Stimulated activated effector memory CD8-positive, alpha-beta T cell treated with anti-CD3 and anti-CD28 coated beads, Interleukin-12 subunit alpha, Interleukin-12 subunit beta, amount 100 ng/mL, for 72 hours (primary cell): ENCODE data around the gene WDR62.

Experiments
- ATAC-seq: fragments of 150-1000 bp; cut with Tn5 transposase; 2 replicates; pipeline ENCODE4 v1.10.0; 2021
- DNase-seq, 2 donors: peaks; one replicate each; pipeline ENCODE4 v3.0.0; 2021 to 2022; ENCODE audit warnings: low spot score in 2 of 2
- H3K27ac Mint-ChIP-seq: one replicate; pipeline ENCODE4 v1.8.0; 2022; ENCODE audit warnings: mild to moderate bottlenecking, mixed read lengths
- H3K36me3 Mint-ChIP-seq: one replicate; pipeline ENCODE4 v1.8.0; 2022; ENCODE audit warnings: mild to moderate bottlenecking, mixed read lengths
- H3K4me1 Mint-ChIP-seq: one replicate; pipeline ENCODE4 v1.8.0; 2022; ENCODE audit warnings: mixed read lengths
- H3K4me3 Mint-ChIP-seq: one replicate; pipeline ENCODE4 v1.8.0; 2022; ENCODE audit warnings: mild to moderate bottlenecking, mixed read lengths
- H3K9me3 Mint-ChIP-seq: one replicate; pipeline ENCODE4 v1.8.0; 2022; ENCODE audit warnings: mixed read lengths

WDR62 gene

GRCh38 chr19:36054733-36055686 lies at the start of gene WDR62:
Gene WDR62 (plus strand): TSS chr19:36054897. CDS start chr19:36054972, 75 bp downstream.
- peaks cover 41% of the 10 kb centered on the region for H3K4me1 Mint-ChIP-seq
- peak within 1 kb of the TSS; percentile 93 for H3K27ac Mint-ChIP-seq
- H3K9me3 Mint-ChIP-seq = no peaks in the 10 kb centered on the region
- peak; percentile 83 for ATAC-seq
- peak within 1 kb of the TSS; percentile 91 for H3K4me3 Mint-ChIP-seq
- peak in 1 of 2 donors; percentile 92 for DNase-seq
- peaks cover 21% of the 10 kb centered on the region for H3K36me3 Mint-ChIP-seq

GRCh38 chr19:36006955-36007354 lies 47.7 kb upstream of the WDR62 start:
- DNase-seq (no peak), ATAC-seq (no peak)
- H3K4me3 Mint-ChIP-seq = no peak overlapping the region
- peaks cover 28% of the 10 kb centered on the region for H3K4me1 Mint-ChIP-seq
- H3K9me3 Mint-ChIP-seq = no peaks in the 10 kb centered on the region
- peaks cover 19% of the 10 kb centered on the region for H3K36me3 Mint-ChIP-seq
- H3K27ac Mint-ChIP-seq = no peak overlapping the region

- H3K4me3 Mint-ChIP-seq = peak within 1 kb of the TSS; percentile 47
- no peak within 1 kb of the TSS for H3K27ac Mint-ChIP-seq
- peaks cover 13% of the 10 kb centered on the region for H3K36me3 Mint-ChIP-seq
- H3K9me3 Mint-ChIP-seq = no peaks in the 10 kb centered on the region
- no peak for DNase-seq
- H3K4me1 Mint-ChIP-seq = peaks cover 37% of the 10 kb centered on the region
- no peak for ATAC-seq
Observed at GRCh38 chr19:36008336-36008978, 46.2 kb upstream of the WDR62 start, which contains the start of gene SYNE4. Gene SYNE4 (minus strand): TSS chr19:36008813. CDS start chr19:36008681, 132 bp downstream.

GRCh38 chr19:36009220-36009619 lies 45.5 kb upstream of the WDR62 start:
- H3K36me3 Mint-ChIP-seq = peaks cover 18% of the 10 kb centered on the region
- no peaks in the 10 kb centered on the region for H3K9me3 Mint-ChIP-seq
- no peak overlapping the region for H3K27ac Mint-ChIP-seq
- H3K4me1 Mint-ChIP-seq = peaks cover 42% of the 10 kb centered on the region
- ATAC-seq (peak; percentile 36), DNase-seq (peak; percentile 41 to 68)
- H3K4me3 Mint-ChIP-seq = peak overlapping the region; percentile 47

- peaks cover 45% of the 10 kb centered on the region for H3K4me1 Mint-ChIP-seq
- ATAC-seq (no peak), DNase-seq (no peak)
- H3K27ac Mint-ChIP-seq = no peak overlapping the region
- H3K4me3 Mint-ChIP-seq = peak overlapping the region; percentile 47
- H3K36me3 Mint-ChIP-seq = peaks cover 24% of the 10 kb centered on the region
- H3K9me3 Mint-ChIP-seq = no peaks in the 10 kb centered on the region
Observed at GRCh38 chr19:36009633-36010379, 44.9 kb upstream of the WDR62 start.

- ATAC-seq = no peak
- DNase-seq = no peak
- H3K4me1 Mint-ChIP-seq = peaks cover 51% of the 10 kb centered on the region
- H3K9me3 Mint-ChIP-seq = no peaks in the 10 kb centered on the region
- H3K4me3 Mint-ChIP-seq = no peak overlapping the region
- no peak overlapping the region for H3K27ac Mint-ChIP-seq
- H3K36me3 Mint-ChIP-seq = peaks cover 21% of the 10 kb centered on the region
Observed at GRCh38 chr19:36010402-36010801, 44.3 kb upstream of the WDR62 start.

- no peak for ATAC-seq
- H3K36me3 Mint-ChIP-seq = peaks cover 29% of the 10 kb centered on the region
- H3K4me3 Mint-ChIP-seq = peak overlapping the region; percentile 99
- no peak for DNase-seq
- H3K4me1 Mint-ChIP-seq = peaks cover 53% of the 10 kb centered on the region
- peak overlapping the region; percentile 99 for H3K27ac Mint-ChIP-seq
- no peaks in the 10 kb centered on the region for H3K9me3 Mint-ChIP-seq
Observed at GRCh38 chr19:36013280-36014011, 41.3 kb upstream of the WDR62 start.

GRCh38 chr19:36014012-36014924 lies 40.4 kb upstream of the WDR62 start, which contains the start of gene ALKBH6:
Gene ALKBH6 (minus strand): TSS chr19:36014213. CDS start chr19:36013397, 816 bp downstream.
- Mint-ChIP-seq H3K4me3 (peak within 1 kb of the TSS; percentile 99), H3K9me3 (no peaks in the 10 kb centered on the region), H3K4me1 (peaks cover 46% of the 10 kb centered on the region), H3K36me3 (peaks cover 30% of the 10 kb centered on the region), H3K27ac (peak within 1 kb of the TSS; percentile 99)
- DNase-seq = peak; percentile 95 to 99
- ATAC-seq = peak; percentile 96

- ATAC-seq (no peak), DNase-seq (no peak)
- H3K4me3 Mint-ChIP-seq = no peak overlapping the region
Observed at GRCh38 chr19:36019061-36019670, 35.5 kb upstream of the WDR62 start.

GRCh38 chr19:36023432-36023831 lies 31.3 kb upstream of the WDR62 start:
- Mint-ChIP-seq H3K9me3 (no peaks in the 10 kb centered on the region), H3K4me3 (no peak overlapping the region), H3K4me1 (no peaks in the 10 kb centered on the region), H3K27ac (peak overlapping the region; percentile 63), H3K36me3 (peaks cover 31% of the 10 kb centered on the region)
- no peak for ATAC-seq
- no peak for DNase-seq

More at GRCh38 chr19:36019061-36019670, 35.5 kb upstream of the WDR62 start:
- H3K4me1 Mint-ChIP-seq = peaks cover 18% of the 10 kb centered on the region
- H3K36me3 Mint-ChIP-seq = peaks cover 46% of the 10 kb centered on the region
- H3K27ac Mint-ChIP-seq = no peak overlapping the region
- no peaks in the 10 kb centered on the region for H3K9me3 Mint-ChIP-seq

- H3K27ac Mint-ChIP-seq = no peak overlapping the region
Observed at GRCh38 chr19:36025541-36025940, 29.2 kb upstream of the WDR62 start.

GRCh38 chr19:36026091-36026876 lies 28.4 kb upstream of the WDR62 start:
- no peaks in the 10 kb centered on the region for H3K9me3 Mint-ChIP-seq
- DNase-seq = no peak

More at GRCh38 chr19:36025541-36025940, 29.2 kb upstream of the WDR62 start:
- Mint-ChIP-seq H3K4me1 (no peaks in the 10 kb centered on the region), H3K9me3 (no peaks in the 10 kb centered on the region), H3K4me3 (no peak overlapping the region), H3K36me3 (peaks cover 47% of the 10 kb centered on the region)
- DNase-seq (no peak), ATAC-seq (no peak)

GRCh38 chr19:36027696-36028095 lies 27.0 kb upstream of the WDR62 start:
- H3K36me3 Mint-ChIP-seq = peaks cover 39% of the 10 kb centered on the region
- H3K27ac Mint-ChIP-seq = no peak overlapping the region
- H3K9me3 Mint-ChIP-seq = no peaks in the 10 kb centered on the region
- H3K4me1 Mint-ChIP-seq = no peaks in the 10 kb centered on the region
- ATAC-seq (no peak), DNase-seq (no peak)
- no peak overlapping the region for H3K4me3 Mint-ChIP-seq

More at GRCh38 chr19:36026091-36026876, 28.4 kb upstream of the WDR62 start:
- no peak overlapping the region for H3K27ac Mint-ChIP-seq
- ATAC-seq = no peak
- H3K4me1 Mint-ChIP-seq = no peaks in the 10 kb centered on the region
- peaks cover 43% of the 10 kb centered on the region for H3K36me3 Mint-ChIP-seq
- H3K4me3 Mint-ChIP-seq = no peak overlapping the region
